ENCODE measurements around the gene TTC23. TPM values are rescaled to one million over a fixed set of nuclear protein-coding genes. Genes with fewer than 3 reads are reported as not detected.

The TTC23 gene
- total RNA-seq, 2 experiments from 2014 or later, result 0.19 to 0.81 TPM

GRCh38 chr15:99291643-99292042, 42.3 kb upstream of the TTC23 start:
- CTCF ChIA-PET, result interaction anchor here (1.0 kb wide), 1 partner anchor 19 kb away, joined by 4 read pairs; no protein-coding TSS in a partner anchor
- no peaks in the 10 kb centered on the region for H3K27me3 Mint-ChIP-seq

DNA sequence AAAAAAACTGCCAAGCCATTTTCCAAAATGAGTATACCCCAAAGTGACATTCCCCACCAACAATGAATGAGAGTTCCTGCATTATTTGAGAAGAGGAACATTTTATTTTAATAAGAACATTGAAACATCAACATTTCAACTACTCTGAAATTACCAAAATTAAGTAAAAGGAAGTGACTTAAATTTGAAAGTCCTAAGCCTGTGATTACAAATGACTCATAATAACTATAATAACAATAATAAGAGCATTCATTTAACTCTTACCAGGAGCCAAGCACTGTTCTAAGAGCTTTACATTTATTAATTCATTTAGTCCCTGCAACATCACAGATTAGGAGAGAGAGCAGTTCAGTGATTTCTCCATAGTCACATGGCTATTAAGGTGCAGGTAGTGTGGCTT, 34.3 kb upstream of the TTC23 start:
- Mint-ChIP-seq H3K9me3 (no peaks in the 10 kb centered on the region), H3K4me1 (ENCODE audit: low read depth) (peaks cover 21% of the 10 kb centered on the region), H3K27ac (no peak overlapping the region), H3K27me3 (no peaks in the 10 kb centered on the region), H3K36me3 (ENCODE audit: low read depth) (peaks cover 6% of the 10 kb centered on the region), H3K4me3 (no peak overlapping the region)
- ATAC-seq (ENCODE audit: poor library complexity), result no peak
- Histone ChIP-seq H3K4me1 (ENCODE audit: insufficient read depth, low read length) (no peaks in the 10 kb centered on the region), H3K36me3 (ENCODE audit: insufficient read depth, low read length) (no peaks in the 10 kb centered on the region), H3K4me3 (ENCODE audit: low read length) (no peak overlapping the region), H3K27me3 (ENCODE audit: control insufficient read depth in 1 of 2, insufficient read depth in 2 of 2, low read length in 2 of 2) (no peaks in the 10 kb centered on the region), H3K9me3 (ENCODE audit: control insufficient read depth in 1 of 2, insufficient read depth in 1 of 2, low read length in 2 of 2) (no peaks in the 10 kb centered on the region), H3K27ac (ENCODE audit: low read depth in 1 of 2, low read length in 2 of 2) (no peak overlapping the region)
- no peak for TF ChIP-seq CTCF (IDR thresholded peaks at IDR 0.05)
- CTCF ChIA-PET, result no interaction called here
- no peak for DNase-seq
- POLR2A ChIA-PET, result no interaction called here
- intact Hi-C loops (cut with DNase I, micrococcal nuclease), result no loop called here

More at GRCh38 chr15:99291643-99292042, 42.3 kb upstream of the TTC23 start:
- Histone ChIP-seq H3K9me3 (ENCODE audit: control insufficient read depth in 1 of 2, insufficient read depth in 1 of 2, low read length in 2 of 2) (no peaks in the 10 kb centered on the region), H3K27me3 (ENCODE audit: control insufficient read depth in 1 of 2, insufficient read depth in 2 of 2, low read length in 2 of 2) (no peaks in the 10 kb centered on the region), H3K27ac (ENCODE audit: low read depth in 1 of 2, low read length in 2 of 2) (no peak overlapping the region), H3K36me3 (ENCODE audit: insufficient read depth, low read length) (peaks cover 4% of the 10 kb centered on the region), H3K4me1 (ENCODE audit: insufficient read depth, low read length) (no peaks in the 10 kb centered on the region), H3K4me3 (ENCODE audit: low read length) (no peak overlapping the region)
- H3K4me3 Mint-ChIP-seq, result no peak overlapping the region
- no peak overlapping the region for H3K27ac Mint-ChIP-seq
- no peaks in the 10 kb centered on the region for H3K9me3 Mint-ChIP-seq
- no peaks in the 10 kb centered on the region for H3K4me1 Mint-ChIP-seq (ENCODE audit: low read depth)
- no peak for TF ChIP-seq CTCF (IDR thresholded peaks at IDR 0.05)
- ATAC-seq (ENCODE audit: poor library complexity) (no peak), DNase-seq (no peak)
- POLR2A ChIA-PET, result no interaction called here
- H3K36me3 Mint-ChIP-seq (ENCODE audit: low read depth), result peaks cover 50% of the 10 kb centered on the region
- intact Hi-C loops (cut with DNase I, micrococcal nuclease), result no loop called here

GRCh38 chr15:99282586-99282985, 33.2 kb upstream of the TTC23 start:
- CTCF ChIA-PET, result interaction anchor here (1.1 kb wide), 1 partner anchor 422 kb away, joined by 3 read pairs; no protein-coding TSS in a partner anchor
- ATAC-seq (ENCODE audit: poor library complexity), result no peak
- H3K27ac Mint-ChIP-seq, result no peak overlapping the region

More at GRCh38 chr15:99282586-99282985, 33.2 kb upstream of the TTC23 start:
- Histone ChIP-seq H3K9me3 (ENCODE audit: control insufficient read depth in 1 of 2, insufficient read depth in 1 of 2, low read length in 2 of 2) (no peaks in the 10 kb centered on the region), H3K27ac (ENCODE audit: low read depth in 1 of 2, low read length in 2 of 2) (no peak overlapping the region), H3K36me3 (ENCODE audit: insufficient read depth, low read length) (no peaks in the 10 kb centered on the region), H3K4me1 (ENCODE audit: insufficient read depth, low read length) (no peaks in the 10 kb centered on the region), H3K4me3 (ENCODE audit: low read length) (no peak overlapping the region), H3K27me3 (ENCODE audit: control insufficient read depth in 1 of 2, insufficient read depth in 2 of 2, low read length in 2 of 2) (no peaks in the 10 kb centered on the region)
- no peaks in the 10 kb centered on the region for H3K9me3 Mint-ChIP-seq
- peaks cover under 1% of the 10 kb centered on the region for H3K36me3 Mint-ChIP-seq (ENCODE audit: low read depth)
- no peak for TF ChIP-seq CTCF (IDR thresholded peaks at IDR 0.05)
- POLR2A ChIA-PET, result no interaction called here
- DNase-seq, result no peak
- H3K4me1 Mint-ChIP-seq (ENCODE audit: low read depth), result peaks cover 24% of the 10 kb centered on the region
- intact Hi-C loops (cut with DNase I, micrococcal nuclease), result no loop called here
- no peak overlapping the region for H3K4me3 Mint-ChIP-seq
- no peaks in the 10 kb centered on the region for H3K27me3 Mint-ChIP-seq
